GM15510 (cell line): ENCODE data around the gene MTFR1L.
A peak's percentile ranks its signal among the peaks of the same experiment; 100 is the strongest.

Experiments
- POLR2A ChIP-seq: IDR thresholded peaks from 3 replicates; pipeline ENCODE4 v1.6.1; 2011; ENCODE audit warnings: borderline replicate concordance; ENCODE audit not compliant: insufficient read length; ENCODE audit errors: extremely low read depth

Gene MTFR1L

DNA sequence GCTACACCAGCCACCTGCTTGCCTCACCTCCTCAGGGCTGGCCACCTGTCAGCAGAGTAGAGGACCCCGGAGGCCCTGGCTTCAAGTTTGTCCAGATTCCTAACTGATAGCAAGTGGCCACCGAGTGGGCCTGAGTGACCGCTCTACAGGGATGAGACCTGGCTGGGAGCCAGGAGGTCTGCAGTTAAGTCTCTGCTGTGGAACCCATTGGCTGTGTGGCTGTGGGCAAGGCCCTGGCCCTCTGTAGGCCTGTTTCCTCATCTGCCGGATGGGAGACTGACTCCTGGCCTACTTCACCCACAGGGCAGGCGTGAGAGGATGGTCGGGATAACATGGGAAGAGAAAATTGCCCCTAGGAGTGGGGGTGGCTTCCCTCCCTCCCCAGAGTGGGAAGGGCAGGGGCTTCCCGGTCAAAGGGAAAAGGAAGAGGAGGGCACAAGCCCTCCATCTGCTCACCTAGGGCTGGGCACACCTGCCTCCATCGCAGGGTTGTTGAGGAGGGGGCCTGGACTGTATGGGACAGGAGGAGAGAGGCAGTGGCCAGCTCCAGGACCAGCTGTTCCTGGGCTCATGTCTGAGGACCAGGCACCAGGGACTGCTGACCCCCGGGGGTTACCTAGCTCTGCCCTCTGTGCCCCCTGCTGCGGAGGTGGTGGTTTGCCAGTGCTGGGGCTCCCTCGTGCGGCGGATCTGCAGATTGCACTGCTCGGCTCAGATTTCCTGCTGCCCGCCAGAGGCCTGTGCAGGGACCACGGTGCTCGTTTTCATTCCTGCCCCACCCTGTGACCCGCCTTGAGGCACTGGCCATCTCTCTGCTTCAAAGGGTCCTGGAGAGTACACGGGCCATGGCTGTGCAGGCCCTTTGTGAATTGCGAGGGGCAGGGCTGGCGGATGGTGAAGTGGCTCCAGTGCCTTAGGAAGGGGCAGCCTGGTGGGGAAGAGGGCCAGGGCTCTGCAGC is 9.1 kb upstream of the MTFR1L start:
- no peak for TF ChIP-seq POLR2A

DNA sequence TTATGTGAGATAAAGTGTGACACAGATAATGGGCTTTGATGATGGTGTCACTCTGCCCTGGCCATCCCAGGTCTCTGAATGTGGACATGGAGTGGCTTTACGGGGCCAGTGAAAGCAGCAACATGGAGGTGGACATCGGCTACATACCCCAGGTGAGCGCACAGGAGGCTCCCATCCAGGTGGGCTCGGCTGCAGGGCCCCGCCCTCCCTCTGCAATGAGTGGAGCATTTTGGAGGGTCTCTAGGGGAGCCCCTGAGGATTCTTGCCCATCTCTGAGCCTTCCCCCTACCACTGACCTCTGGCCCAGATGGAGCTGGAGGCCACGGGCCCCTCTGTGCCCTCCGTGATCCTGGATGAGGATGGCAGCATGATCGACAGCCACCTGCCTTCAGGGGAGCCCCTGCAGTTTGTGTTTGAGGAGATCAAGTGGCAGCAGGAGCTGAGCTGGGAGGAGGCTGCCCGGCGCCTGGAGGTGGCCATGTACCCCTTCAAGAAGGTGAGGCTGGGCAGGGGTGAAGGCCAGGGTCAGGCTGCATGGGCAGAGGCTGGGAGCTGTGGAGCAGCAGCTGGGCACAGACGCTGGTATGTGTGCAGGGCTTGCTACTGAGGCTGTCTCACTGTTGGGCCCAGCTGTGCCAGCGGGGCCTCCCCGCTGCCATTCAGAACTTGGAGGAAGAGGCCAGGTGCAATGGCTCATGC is 8.2 kb upstream of the MTFR1L start:
- no peak for TF ChIP-seq POLR2A

DNA sequence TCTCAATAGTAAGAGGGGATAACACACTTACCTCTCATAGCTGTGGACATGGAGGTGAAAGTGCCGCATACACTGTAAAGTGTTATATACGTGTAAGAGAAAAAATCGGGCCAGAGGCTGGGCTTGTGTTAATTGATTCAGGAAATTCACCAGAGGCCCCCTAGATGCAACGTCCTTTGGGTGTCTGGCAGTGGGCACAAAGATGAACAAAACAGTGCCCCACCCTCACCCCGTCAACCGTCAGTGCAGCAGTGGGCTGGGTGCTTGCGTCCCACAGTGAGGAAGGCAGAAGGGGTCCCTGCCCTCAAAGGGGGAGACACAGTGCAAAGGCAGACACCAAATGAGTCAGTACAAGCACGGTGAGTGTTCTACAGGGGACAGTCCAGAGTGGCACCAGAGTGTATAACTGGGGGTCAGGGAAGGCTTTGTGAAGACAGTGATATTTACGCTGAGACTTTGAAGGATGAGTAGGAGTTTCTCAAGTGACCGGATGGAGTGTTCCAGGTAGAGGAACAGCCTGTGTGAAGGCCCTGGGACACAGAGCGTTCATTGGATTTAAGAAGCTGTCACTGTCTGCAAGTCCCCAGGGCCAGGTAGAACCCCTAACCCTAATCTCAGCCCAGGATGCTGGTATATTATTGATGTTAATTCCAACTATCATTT is 6.6 kb upstream of the MTFR1L start:
- TF ChIP-seq POLR2A = no peak

DNA sequence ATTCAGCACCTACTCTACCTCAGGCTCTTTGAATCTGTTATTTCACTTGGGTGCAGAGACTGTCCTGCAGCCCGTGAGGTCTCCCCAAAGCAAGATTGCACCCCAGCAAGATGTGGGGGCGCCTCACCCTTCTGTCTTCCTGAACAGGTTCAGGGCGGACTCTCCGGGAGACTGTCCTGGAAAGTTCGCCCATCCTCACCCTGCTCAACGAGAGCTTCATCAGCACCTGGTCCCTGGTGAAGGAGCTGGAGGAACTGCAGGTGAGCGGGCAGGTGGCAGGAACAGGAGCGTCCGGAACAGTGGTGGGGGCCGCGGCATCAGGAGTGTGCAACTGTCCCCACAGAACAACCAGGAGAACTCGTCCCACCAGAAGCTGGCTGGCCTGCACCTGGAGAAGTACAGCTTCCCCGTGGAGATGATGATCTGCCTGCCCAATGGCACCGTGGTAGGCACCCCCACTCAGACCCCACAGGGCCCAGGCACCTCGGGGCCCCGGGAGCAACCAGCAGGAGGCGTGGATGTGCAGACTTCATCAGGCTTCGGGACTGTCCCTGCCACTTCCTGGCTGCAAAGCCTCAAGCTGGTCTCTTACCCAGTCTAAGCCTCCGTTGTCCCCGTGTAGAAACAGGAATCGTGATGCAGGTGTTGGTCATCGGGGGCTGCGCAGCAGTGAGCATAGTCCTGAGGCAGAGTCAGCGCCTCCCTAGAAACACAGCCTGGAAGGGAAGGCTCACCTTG is 5.9 kb upstream of the MTFR1L start:
- no peak for TF ChIP-seq POLR2A

DNA sequence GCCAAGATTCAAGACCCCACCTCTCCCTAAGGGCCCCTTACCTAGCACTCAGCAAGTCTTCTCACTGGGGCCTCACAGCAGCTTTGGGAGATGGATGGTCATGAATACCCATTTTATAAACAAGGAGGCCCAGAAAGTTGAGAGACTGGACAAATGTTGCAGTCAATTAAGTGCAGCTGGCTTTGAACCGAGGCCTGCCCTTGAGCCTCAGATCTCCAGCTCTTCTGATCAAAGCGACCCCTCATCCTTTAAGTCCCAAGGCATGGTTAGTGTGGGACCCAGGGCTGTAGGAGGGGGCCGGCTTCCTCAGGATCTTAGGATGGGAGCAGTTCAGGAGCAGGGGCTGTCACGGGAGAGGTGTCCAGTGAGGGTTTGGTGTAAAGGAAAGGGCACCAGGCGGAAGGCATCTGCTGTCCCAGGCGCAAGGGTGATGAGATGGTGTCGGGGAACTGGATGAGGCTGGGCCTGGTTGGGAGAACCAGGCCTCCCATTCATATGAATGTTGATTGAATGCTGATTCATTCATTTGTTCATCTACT is 5.1 kb upstream of the MTFR1L start:
- TF ChIP-seq POLR2A = no peak

DNA sequence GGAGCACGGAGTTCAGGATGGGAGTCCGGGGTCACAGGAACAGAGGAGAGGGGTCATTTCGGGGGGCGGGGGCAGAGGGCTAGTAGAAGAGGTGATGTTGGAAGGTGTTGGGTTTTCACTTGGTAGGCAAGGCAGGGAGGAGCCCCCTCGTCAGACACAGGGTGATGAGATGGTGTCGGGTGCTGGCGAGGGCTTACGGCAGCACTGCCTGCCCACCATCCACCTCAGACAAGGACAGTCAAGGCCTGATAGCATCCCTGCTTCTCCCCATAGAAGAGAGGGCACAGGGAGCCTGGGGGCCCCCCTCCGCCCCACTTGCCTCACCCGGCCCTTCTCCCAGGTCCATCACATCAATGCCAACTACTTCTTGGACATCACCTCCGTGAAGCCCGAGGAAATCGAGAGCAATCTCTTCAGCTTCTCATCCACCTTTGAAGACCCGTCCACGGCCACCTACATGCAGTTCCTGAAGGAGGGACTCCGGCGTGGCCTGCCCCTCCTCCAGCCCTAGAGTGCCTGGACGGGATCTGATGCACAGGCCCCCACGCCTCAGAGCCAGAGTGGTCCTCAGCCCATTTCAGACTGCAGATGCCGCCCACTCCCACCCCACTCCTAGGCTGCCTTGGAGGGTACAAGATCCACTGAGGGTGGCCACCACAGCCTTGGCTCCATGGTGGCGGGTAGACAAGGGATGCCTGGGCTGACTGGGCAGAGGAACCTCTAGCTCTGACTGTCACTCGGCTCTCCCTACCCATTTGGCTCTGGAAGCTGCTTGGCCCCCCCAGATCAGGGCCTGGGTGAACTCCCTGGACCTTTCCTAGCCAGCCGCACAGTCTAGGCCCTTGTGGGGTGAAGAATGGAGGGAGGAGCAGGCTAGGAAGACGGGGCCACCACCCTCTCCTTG is 4.3 kb upstream of the MTFR1L start:
- TF ChIP-seq POLR2A = no peak

DNA sequence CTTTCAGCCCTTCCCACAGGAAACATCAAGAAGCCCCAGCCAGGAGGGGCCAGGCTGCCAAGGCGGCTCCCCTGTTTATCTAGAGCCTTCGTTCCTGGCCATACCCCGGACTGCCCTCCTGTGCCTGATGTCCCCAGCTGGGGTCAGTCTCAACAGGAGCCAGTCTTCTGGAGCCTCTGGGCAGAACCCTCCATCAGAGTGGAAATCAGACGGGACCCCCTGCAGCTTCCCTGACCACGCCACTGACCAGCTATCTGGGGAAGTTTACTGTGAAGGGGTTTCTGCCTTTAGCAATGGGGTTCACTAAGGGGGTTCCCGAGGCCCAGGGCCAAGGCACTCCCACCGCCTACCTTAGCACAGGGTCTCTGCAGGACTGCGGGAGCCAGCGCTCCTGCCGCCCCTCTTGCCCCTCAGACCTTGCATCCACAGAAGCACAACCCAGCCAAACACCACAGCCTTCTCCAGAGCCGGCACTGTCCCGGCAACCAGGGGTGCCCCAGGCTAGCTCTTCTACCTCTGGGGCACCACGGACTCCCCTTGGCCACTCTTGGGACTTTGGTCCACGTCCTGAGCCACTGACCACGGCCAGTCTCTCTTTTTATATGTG is 3.5 kb upstream of the MTFR1L start:
- no peak for TF ChIP-seq POLR2A

DNA sequence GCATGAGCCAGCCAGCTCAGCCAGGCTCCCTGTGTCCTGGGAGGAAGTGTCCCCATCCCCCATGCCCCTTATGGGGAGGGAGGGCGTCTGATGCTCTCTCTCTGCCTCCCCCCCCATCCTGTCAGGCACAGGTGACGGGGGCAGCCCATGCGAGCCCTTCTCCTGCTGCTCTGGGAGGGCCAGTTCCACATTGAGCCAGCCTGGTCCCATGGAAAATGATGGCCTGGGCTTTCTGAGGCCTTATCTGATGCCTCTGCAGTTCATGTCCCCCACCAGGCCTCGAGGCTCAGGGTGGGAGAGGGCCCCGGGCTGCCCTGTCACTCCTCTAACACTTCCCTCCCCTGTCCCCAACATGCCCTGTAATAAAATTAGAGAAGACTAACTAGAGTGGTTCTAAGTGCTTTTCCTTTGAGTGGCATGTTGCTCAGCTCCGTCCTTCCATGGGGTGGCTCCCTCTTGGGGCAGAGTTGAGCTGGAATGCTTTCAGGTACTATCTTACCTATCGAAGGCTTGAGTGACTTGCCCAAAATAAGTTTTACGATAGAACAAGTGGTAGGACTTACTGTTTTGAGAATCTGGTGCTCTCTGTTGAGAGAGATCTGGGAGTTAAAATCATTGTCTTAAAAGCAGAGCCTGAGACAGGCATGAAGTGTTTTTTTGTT is 1.8 kb upstream of the MTFR1L start:
- TF ChIP-seq POLR2A = no peak

DNA sequence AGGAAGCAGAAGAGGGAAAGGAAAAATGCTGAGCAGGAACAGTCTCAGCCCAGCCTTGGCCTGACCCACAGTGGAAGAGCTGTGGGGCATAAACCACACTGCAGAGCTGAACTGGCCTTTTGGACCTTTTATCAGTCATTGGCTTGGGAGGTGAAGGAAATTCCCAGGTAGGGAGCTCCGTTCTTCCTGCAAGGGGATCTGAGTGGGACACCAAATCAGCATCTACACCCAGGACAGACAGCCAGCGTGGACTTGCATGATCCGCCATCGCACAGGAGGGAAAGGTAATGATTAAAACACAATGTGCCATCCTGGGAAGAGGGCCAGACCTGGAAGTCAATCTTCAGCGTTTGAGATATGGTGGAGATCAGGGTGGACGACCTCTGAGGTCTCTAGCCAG is 1.2 kb upstream of the MTFR1L start:
- TF ChIP-seq POLR2A = no peak

DNA sequence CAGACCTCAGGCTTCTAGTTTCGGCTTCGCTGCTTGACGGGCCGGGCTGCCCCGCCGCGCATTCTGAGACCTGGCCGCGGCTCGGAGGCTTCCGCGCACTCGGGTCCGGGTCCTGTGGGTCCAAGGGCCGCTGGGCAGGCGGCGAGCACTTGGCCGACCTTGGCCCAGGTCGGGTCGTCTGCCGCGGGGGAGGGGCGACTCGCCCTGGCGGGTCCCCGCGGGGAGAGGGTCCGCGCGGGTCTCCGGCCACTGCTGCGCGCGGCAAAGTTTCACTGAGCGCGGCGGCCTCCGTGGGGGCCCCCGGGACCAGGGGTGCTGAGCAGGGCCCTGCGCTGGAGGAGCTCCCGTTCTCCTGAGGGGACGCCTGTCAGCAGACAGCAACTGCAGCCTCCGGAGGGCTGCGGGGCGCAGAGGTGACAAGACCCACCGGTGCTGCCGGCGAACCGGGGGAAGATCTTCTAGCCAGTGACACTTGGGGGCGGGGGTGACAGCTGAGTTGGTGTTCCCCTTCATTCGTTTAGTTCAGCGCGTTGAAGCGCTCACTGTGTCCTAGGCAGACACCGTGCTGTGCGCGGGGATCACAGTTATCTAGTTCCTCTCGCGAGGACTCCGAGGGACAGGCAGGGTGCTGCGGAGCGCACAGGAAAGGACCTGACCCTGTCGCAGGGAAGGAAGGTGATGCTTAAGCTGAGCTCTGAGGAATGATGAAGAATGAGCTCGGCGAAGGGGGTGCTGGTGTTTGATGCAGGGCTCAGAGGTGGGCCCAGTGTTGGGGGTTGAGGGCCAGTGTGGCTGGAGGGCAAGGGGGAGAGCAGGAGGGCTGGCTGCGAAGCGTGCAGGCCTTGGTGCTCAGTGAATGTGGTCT is 725 bp downstream of the MTFR1L start:
- peak; percentile 56 for TF ChIP-seq POLR2A

DNA sequence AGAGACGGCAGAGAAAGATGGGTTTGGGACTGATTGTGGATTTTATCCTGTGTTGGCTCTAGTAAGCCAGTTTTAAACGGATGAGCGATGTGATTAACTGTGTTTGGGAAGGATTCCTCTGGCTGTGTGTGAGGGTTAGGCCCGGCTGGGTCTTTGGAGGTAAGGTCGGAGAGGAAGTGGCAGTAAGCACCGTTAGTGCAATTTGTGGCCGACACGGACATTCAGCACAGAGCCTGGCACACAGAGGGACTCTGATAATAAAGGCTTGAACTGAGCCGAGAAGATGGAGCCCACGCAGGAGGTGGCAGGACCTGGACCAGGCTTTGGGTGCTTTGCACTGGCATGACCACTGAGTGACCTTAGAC is 1.3 kb downstream of the MTFR1L start:
- TF ChIP-seq POLR2A = no peak

DNA sequence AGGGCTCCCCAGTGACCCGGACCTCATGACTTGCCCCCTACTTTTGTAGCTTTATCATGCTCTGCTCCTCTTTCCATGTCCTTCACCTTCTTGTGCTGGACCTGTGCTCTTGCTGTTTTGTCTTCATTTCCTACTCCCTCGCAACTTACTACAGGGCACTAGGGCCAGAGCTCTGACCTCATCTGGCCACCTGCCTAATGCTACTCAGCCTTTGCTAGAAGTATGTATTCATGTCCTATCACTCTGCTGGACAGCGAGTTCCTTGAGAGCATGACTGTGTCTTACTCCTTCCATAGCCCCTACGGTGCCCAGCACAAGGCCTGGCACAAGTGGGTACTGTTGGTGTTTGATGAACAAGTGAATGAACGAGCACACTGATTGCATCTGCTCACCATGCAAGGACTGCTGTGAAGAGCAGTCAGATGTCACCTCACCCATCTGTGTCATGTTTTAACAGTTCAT is 1.9 kb downstream of the MTFR1L start:
- TF ChIP-seq POLR2A = no peak
